ENCODE measurements around the gene HMCES. TPM values are rescaled to one million over a fixed set of nuclear protein-coding genes. Genes with fewer than 3 reads are reported as not detected.

The HMCES gene
- total and polyA plus RNA-seq, 2 of the 13 experiments (the other 11 are each of a cell fraction or from before 2014, with no cell fraction given): 16.1 to 37.5 TPM

DNA sequence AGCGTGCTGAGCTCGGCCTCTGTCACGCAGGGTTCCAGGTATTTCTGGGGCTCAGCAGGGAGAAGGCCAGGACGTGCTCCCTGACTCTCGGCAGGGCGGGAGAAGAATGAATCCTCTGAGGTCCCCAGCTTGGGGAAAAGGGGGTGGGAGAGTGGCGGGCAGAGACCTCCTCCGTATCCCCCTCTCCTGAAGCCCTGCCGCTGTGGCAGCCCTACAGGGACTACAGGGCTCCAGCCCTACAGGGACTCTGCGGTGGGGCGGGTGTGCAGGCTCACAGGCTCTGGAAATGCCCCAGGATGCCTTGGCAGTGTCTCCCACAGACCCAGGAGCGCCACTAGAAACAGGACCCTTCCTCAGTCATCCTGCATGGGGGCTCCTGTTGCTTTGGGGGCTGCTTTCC, 46.2 kb downstream of the HMCES start:
- BruUV-seq (replicated peaks): no TSS peak
- no peak overlapping the region for H3K9ac ChIP-seq (ENCODE audit: insufficient read depth, low read depth, low read length)
- no peak for DNase-seq (ENCODE audit: low spot score)
- in situ Hi-C loops (cut with HindIII; ENCODE audit: extremely low pct_ligation_motif_present, low pct_unique_long_range_greater_than_20kb): no loop called here
- no peak overlapping the region for H2AFZ ChIP-seq (ENCODE audit: low read length)
- no peaks in the 10 kb centered on the region for H3K27me3 ChIP-seq (ENCODE audit: control insufficient read depth in 1 of 2, insufficient read depth in 2 of 2, low read length in 2 of 2)
- no peaks in the 10 kb centered on the region for H4K20me1 ChIP-seq (ENCODE audit: insufficient read depth, low read length)
- FAIRE-seq: no peak
- no peaks in the 10 kb centered on the region for H3K36me3 ChIP-seq (replicated peaks in 1 of 2; ENCODE audit: control insufficient read depth in 1 of 2, insufficient read depth in 2 of 2, low read length in 2 of 2)
- WGBS (ENCODE audit: low lambda C conversion rate): 90% methylated on average over 5 of the region's 12 CpGs
- H3K4me1 ChIP-seq (ENCODE audit: insufficient read depth, low read length): peaks cover 53% of the 10 kb centered on the region
- no peak overlapping the region for H3K4me3 ChIP-seq (replicated peaks in 1 of 3; ENCODE audit: insufficient read depth in 1 of 3, low read depth in 2 of 3, low read length in 3 of 3)
- H3K9me3 ChIP-seq (ENCODE audit: low read length): no peaks in the 10 kb centered on the region
- TF ChIP-seq JUNB (CRISPR knock-in tag; IDR thresholded peaks at IDR 0.05; ENCODE audit: borderline replicate concordance) (no peak), DMAP1 (CRISPR knock-in tag; IDR thresholded peaks at IDR 0.05) (no peak), FIP1L1 (IDR thresholded peaks at IDR 0.05; ENCODE audit: borderline replicate concordance, insufficient read depth, low read depth, low read length) (no peak), JUND (CRISPR knock-in tag; IDR thresholded peaks at IDR 0.05) (no peak)
- ChIA-PET POLR2A (interaction anchor here (1.7 to 4.6 kb wide), 2 partner anchors 8 to 11 kb away, joined by 6 to 33 read pairs; a partner anchor contains a TSS), CTCF (ENCODE audit: low intra/inter-chr PET ratio, low total read pairs) (no interaction called here)
- H3K79me2 ChIP-seq (ENCODE audit: insufficient read depth, low read length): no peaks in the 10 kb centered on the region
- H3K4me2 ChIP-seq (ENCODE audit: low read depth, low read length): no peak overlapping the region
- no peak overlapping the region for H3K27ac ChIP-seq (ENCODE audit: extremely low read length, insufficient read depth, low read length)
- ATAC-seq: no peak
- intact Hi-C loops (cut with micrococcal nuclease; ENCODE audit: unreplicated experiment): no loop called here

DNA sequence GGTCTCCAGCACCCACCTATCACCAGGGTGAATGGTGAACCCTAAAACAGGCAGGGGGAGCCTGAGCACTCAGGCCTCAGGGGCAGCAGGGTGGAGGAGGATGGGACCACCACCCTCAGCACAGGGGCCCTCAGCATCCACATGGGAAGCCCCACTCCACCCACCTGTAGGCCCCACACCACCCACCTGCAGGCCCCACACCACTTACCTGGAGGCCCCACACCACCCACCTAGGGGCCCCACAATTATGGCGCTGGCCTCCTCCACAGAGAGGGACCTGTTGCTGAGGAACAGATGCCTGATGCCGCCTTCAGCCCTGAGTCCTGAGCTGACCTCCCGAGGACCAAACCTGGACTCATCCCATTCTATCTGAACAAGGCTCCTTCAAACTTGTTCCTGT, 46.7 kb downstream of the HMCES start:
- Histone ChIP-seq H3K27ac (ENCODE audit: extremely low read length, insufficient read depth, low read length) (no peak overlapping the region), H3K9me3 (ENCODE audit: low read length) (no peaks in the 10 kb centered on the region), H3K9ac (ENCODE audit: insufficient read depth, low read depth, low read length) (no peak overlapping the region), H4K20me1 (ENCODE audit: insufficient read depth, low read length) (no peaks in the 10 kb centered on the region), H3K4me2 (ENCODE audit: low read depth, low read length) (no peak overlapping the region), H3K4me3 (replicated peaks in 1 of 3; ENCODE audit: insufficient read depth in 1 of 3, low read depth in 2 of 3, low read length in 3 of 3) (no peak overlapping the region), H3K27me3 (ENCODE audit: control insufficient read depth in 1 of 2, insufficient read depth in 2 of 2, low read length in 2 of 2) (no peaks in the 10 kb centered on the region), H3K36me3 (replicated peaks in 1 of 2; ENCODE audit: control insufficient read depth in 1 of 2, insufficient read depth in 2 of 2, low read length in 2 of 2) (no peaks in the 10 kb centered on the region), H2AFZ (ENCODE audit: low read length) (no peak overlapping the region), H3K79me2 (ENCODE audit: insufficient read depth, low read length) (no peaks in the 10 kb centered on the region), H3K4me1 (ENCODE audit: insufficient read depth, low read length) (peaks cover 58% of the 10 kb centered on the region)
- in situ Hi-C loops (cut with HindIII; ENCODE audit: extremely low pct_ligation_motif_present, low pct_unique_long_range_greater_than_20kb): no loop called here
- ChIA-PET POLR2A (interaction anchor here (4.6 kb wide), 1 partner anchor 8 kb away, joined by 33 read pairs; a partner anchor contains a TSS), CTCF (ENCODE audit: low intra/inter-chr PET ratio, low total read pairs) (no interaction called here)
- ATAC-seq (no peak), DNase-seq (ENCODE audit: low spot score) (no peak), FAIRE-seq (no peak)
- 76% methylated on average over 3 of the region's 3 CpGs for WGBS (ENCODE audit: low lambda C conversion rate)
- BruUV-seq (replicated peaks): no TSS peak
- intact Hi-C loops (cut with micrococcal nuclease; ENCODE audit: unreplicated experiment): no loop called here
- no peak for TF ChIP-seq NCOA2 (CRISPR knock-in tag; IDR thresholded peaks at IDR 0.05)
- no peak for TF ChIP-seq ZFY (CRISPR knock-in tag; IDR thresholded peaks at IDR 0.05)
- TF ChIP-seq HMGA1 (CRISPR knock-in tag; conservative IDR thresholded peaks at IDR 0.05): no peak
- TF ChIP-seq ZBTB20 (CRISPR knock-in tag; IDR thresholded peaks at IDR 0.05; ENCODE audit: borderline replicate concordance, low read depth): no peak
- no peak for TF ChIP-seq NFKBIZ (CRISPR knock-in tag; IDR thresholded peaks at IDR 0.05)
- TF ChIP-seq ZNF160 (CRISPR knock-in tag; IDR thresholded peaks at IDR 0.05): no peak
- TF ChIP-seq, protein P1, sequence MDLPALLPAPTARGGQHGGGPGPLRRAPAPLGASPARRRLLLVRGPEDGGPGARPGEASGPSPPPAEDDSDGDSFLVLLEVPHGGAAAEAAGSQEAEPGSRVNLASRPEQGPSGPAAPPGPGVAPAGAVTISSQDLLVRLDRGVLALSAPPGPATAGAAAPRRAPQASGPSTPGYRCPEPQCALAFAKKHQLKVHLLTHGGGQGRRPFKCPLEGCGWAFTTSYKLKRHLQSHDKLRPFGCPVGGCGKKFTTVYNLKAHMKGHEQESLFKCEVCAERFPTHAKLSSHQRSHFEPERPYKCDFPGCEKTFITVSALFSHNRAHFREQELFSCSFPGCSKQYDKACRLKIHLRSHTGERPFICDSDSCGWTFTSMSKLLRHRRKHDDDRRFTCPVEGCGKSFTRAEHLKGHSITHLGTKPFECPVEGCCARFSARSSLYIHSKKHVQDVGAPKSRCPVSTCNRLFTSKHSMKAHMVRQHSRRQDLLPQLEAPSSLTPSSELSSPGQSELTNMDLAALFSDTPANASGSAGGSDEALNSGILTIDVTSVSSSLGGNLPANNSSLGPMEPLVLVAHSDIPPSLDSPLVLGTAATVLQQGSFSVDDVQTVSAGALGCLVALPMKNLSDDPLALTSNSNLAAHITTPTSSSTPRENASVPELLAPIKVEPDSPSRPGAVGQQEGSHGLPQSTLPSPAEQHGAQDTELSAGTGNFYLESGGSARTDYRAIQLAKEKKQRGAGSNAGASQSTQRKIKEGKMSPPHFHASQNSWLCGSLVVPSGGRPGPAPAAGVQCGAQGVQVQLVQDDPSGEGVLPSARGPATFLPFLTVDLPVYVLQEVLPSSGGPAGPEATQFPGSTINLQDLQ (CRISPR knock-in tag; IDR thresholded peaks at IDR 0.05): no peak
- TF ChIP-seq HNF4A (CRISPR knock-in tag; IDR thresholded peaks at IDR 0.05): no peak
